Sigmoid colon (tissue), 7 donors: Measurements from ENCODE around the gene FN3KRP. TPM values are rescaled to one million over a fixed set of nuclear protein-coding genes. Genes with fewer than 3 reads are reported as not detected.

Experiments used
- DNase-seq: peaks from one replicate; pipeline ENCODE4 v3.0.0-alpha.2; 2019
- H3K27ac ChIP-seq, 4 donors: fragments of 200-600 bp; sonication (generic); one replicate each; pipeline ENCODE4 v1.5.1; 2016 to 2019; ENCODE audit warnings: mild to moderate bottlenecking in 1 of 4
- H3K27me3 ChIP-seq, 3 donors: fragments of 200-600 bp; sonication (generic); one replicate each; pipeline ENCODE4 v1.5.1; 2019; ENCODE audit warnings: mild to moderate bottlenecking in 1 of 3
- H3K36me3 ChIP-seq, 4 donors: fragments of 200-600 bp; sonication (generic); one replicate each; pipeline ENCODE4 v1.5.1; 2016 to 2019
- H3K4me1 ChIP-seq, 4 donors: fragments of 200-600 bp; sonication (generic); one replicate each; pipeline ENCODE4 v1.5.1; 2017 to 2019
- H3K4me3 ChIP-seq, 4 donors: fragments of 200-600 bp; sonication (generic); one replicate each; pipeline ENCODE4 v1.5.1; 2017 to 2019; ENCODE audit warnings: mild to moderate bottlenecking in 2 of 4, moderate library complexity in 1 of 4
- H3K9me3 ChIP-seq, 4 donors: fragments of 200-600 bp in 3 of 4; sonication (generic) in 3 of 4; one replicate each; pipeline versions ENCODE4 v1.5.1 to v1.6.1; 2013 to 2019
- EP300 ChIP-seq, 4 donors: sonication (generic); formaldehyde crosslinking; IDR thresholded peaks; one replicate each; pipeline ENCODE4 v1.6.1; 2017; ENCODE audit warnings: antibody characterized with exemption in 4 of 4
- POLR2A ChIP-seq, 2 donors: fragments of 450-650 bp; IDR thresholded peaks; one replicate each; pipeline ENCODE4 v1.6.1; 2016; ENCODE audit warnings: antibody characterized with exemption in 2 of 2, mild to moderate bottlenecking in 2 of 2, moderate library complexity in 2 of 2
- POLR2AphosphoS5 ChIP-seq, 4 donors: sonication (generic); formaldehyde crosslinking; IDR thresholded peaks; one replicate each; pipeline ENCODE4 v1.6.1; 2017; ENCODE audit warnings: antibody characterized with exemption in 4 of 4
- WGBS, 2 donors: extraction: QIAGEN DNeasy Blood & Tissue Kit; methylation state at CpG; one replicate each; pipeline ENCODE4 v1.1.7; 2013; 5-methylcytosine and 5-hydroxymethylcytosine counted together
- intact Hi-C: fragments of 100-400 bp; cut with DNase I; formaldehyde crosslinking; loops from one replicate; pipeline ENCODE4 v1.15.1; 2023
- polyA plus RNA-seq, 3 donors: library from polyadenylated mRNA; stranded (reverse); fragments of 200-250 nt; gene quantifications; one replicate each; pipeline ENCODE4 v1.2.3, GENCODE V29; 2013
- total RNA-seq, 4 donors: library from RNA; depleted of rRNA; stranded (reverse); fragments of >200 nt; gene quantifications; one replicate each; pipeline ENCODE4 v1.1.0, GENCODE V29; 2016
- TF ChIP-seq, protein P1 (sequence below), 4 experiments: fragments of 450-650 bp in 3 of 4; fragments of 200-600 bp in 1 of 4; IDR thresholded peaks; one replicate each; pipeline ENCODE4 v1.5.1; 2016 to 2019; ENCODE audit warnings: antibody characterized with exemption in 4 of 4, mild to moderate bottlenecking in 3 of 4, moderate library complexity in 2 of 4
- donor health status: healthy with polysubstance abuse.
- donor health status: Bipolar disorder and iron deficiency.
- donor health status: healthy.

FN3KRP gene
- total and polyA plus RNA-seq, 7 donors = 8.1 to 36.1 (median 18.0) TPM

DNA sequence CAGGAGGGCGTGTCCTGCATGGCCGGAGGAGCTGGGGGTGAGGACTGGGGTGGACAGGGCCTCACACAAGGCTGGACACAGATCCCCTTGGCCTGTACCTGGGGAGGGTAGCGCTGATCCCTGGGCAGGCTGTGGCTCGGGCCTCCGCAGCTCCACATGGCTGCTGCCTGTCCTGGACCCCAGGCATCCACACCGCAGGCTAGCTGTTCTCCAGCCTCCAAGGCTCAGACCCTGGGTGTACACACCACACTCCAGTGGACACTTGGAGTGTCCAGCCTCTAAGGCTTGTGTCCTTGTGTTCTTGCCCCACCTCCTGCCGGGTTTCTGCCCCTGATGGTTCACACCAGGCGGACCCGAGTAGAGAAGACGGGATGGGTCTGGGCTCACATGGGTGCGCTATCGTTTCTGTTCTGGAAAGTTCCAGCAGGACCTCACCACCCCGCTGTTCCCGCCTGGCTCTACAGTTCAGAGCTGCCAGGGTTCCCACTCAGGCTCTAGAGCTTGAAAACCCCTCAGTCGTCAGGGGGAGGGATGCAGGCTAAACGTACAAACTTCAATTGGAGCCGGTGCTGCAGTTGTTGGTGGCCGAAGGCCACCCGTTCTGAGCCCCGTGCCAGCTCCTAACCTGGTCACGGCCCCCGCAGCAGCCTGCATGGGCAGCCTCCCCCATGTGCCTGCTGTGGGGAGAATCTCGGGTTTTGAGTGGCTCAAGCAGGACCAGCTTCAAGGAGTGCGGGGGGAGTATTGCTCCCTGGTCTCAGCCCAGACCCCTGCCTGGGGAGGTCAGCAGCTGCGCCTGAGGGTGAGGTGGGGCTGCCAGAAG is 6.6 kb upstream of the FN3KRP start:
- intact Hi-C loops = no loop called here

DNA sequence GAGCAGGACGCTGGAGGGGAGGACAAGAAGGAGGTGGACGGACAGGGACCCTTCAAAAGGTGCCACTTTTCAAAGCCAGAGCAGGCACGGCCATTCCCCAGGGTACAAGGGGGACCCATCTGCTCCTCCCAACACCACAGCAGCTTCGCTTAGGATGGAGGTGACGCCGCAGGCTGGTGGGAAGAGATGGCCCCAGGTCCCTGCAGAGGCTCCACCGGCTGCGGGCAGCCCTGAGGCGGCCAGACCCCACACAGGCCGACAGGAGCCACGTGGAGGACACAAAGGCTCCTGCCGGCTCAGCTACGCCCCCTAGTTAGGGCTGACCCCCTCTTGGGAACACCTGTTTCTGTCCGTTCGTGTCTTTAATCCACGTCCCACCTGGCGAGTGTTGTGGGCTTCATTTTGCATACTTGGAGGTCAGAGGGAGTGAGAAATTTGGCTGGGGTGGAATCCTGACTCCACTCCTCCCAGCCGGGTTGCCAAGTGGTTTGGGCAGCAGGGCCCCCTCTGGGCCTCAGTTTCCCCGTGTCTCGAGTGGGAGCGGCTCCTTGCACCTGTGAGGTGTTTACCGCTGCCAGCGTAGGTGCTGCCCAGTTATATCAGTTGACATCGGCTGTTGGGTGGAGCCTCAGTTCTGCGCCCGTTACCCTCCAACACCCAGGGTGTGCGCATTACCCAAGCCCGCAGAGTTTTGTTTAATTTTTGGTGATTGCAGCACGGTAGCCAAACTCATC is 5.8 kb upstream of the FN3KRP start:
- no peak overlapping the region for H3K4me3 ChIP-seq
- peaks cover 0 to 6% (median 0%) of the 10 kb centered on the region in 3 donors for H3K27me3 ChIP-seq
- intact Hi-C loops = no loop called here
- H3K4me1 ChIP-seq = peaks cover 0 to 2% (median under 1%) of the 10 kb centered on the region in 4 donors
- TF ChIP-seq EP300 (IDR thresholded peaks at IDR 0.05) (no peak), POLR2A (IDR thresholded peaks at IDR 0.05) (no peak), POLR2AphosphoS5 (IDR thresholded peaks at IDR 0.05) (no peak)
- TF ChIP-seq, protein P1, sequence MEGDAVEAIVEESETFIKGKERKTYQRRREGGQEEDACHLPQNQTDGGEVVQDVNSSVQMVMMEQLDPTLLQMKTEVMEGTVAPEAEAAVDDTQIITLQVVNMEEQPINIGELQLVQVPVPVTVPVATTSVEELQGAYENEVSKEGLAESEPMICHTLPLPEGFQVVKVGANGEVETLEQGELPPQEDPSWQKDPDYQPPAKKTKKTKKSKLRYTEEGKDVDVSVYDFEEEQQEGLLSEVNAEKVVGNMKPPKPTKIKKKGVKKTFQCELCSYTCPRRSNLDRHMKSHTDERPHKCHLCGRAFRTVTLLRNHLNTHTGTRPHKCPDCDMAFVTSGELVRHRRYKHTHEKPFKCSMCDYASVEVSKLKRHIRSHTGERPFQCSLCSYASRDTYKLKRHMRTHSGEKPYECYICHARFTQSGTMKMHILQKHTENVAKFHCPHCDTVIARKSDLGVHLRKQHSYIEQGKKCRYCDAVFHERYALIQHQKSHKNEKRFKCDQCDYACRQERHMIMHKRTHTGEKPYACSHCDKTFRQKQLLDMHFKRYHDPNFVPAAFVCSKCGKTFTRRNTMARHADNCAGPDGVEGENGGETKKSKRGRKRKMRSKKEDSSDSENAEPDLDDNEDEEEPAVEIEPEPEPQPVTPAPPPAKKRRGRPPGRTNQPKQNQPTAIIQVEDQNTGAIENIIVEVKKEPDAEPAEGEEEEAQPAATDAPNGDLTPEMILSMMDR (IDR thresholded peaks at IDR 0.05) = no peak
- no peaks in the 10 kb centered on the region for H3K36me3 ChIP-seq
- WGBS, 2 donors = 61 to 84% methylated on average over 29 of the region's 29 CpGs
- H3K9me3 ChIP-seq = no peaks in the 10 kb centered on the region
- H3K27ac ChIP-seq = no peak overlapping the region
- no peak for DNase-seq

More for the DNA sequence above, 6.6 kb upstream of the FN3KRP start:
- H3K4me3 ChIP-seq = no peak overlapping the region
- TF ChIP-seq, protein P1 (IDR thresholded peaks at IDR 0.05) = no peak
- TF ChIP-seq EP300 (IDR thresholded peaks at IDR 0.05) (no peak), POLR2AphosphoS5 (IDR thresholded peaks at IDR 0.05) (no peak), POLR2A (IDR thresholded peaks at IDR 0.05) (no peak)
- H3K4me1 ChIP-seq = no peaks in the 10 kb centered on the region
- WGBS, 2 donors = 87 to 92% methylated on average over 25 of the region's 25 CpGs
- no peaks in the 10 kb centered on the region for H3K9me3 ChIP-seq
- H3K27ac ChIP-seq = no peak overlapping the region
- H3K36me3 ChIP-seq = no peaks in the 10 kb centered on the region
- DNase-seq = no peak
- peaks cover 0 to 6% (median 0%) of the 10 kb centered on the region in 3 donors for H3K27me3 ChIP-seq

DNA sequence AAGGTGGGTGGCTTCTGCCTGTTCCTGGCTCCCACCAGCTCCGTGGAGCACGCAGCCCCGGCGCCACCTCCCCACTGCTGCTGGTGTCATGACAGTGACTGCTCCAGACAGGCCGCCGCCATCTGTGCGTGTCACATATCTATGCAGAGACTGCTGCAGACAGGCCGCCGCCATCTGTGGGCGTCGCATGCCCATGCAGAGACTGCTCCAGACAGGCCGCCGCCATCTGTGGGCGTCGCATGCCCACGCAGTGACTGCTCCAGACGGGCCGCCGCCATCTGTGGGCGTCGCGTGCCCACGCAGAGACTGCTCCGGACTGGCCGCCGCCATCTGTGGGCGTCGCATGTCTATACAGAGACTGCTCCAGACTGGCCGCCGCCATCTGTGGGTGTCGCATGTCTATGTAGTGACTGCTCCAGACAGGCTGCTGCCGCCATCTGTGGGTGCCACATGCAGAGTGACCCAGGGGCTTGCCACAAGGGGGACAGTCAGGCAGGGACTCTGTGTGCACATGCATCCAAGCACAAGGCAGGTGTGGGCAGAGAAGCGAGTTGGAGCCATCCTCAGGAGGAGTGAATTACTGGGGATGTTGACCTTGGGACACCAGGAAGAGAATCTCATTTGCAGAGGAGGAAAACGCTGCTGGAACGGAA is 3.3 kb upstream of the FN3KRP start:
- Histone ChIP-seq H3K36me3 (no peaks in the 10 kb centered on the region), H3K4me1 (peaks cover 0 to 21% (median 17%) of the 10 kb centered on the region in 4 donors), H3K27me3 (peaks cover 0 to 6% (median 0%) of the 10 kb centered on the region in 3 donors), H3K9me3 (no peaks in the 10 kb centered on the region), H3K27ac (no peak overlapping the region), H3K4me3 (no peak overlapping the region)
- intact Hi-C loops = no loop called here
- 90 to 91% methylated on average over 35 of the region's 35 CpGs for WGBS, 2 donors
- DNase-seq = no peak
- TF ChIP-seq POLR2A (IDR thresholded peaks at IDR 0.05) (no peak), POLR2AphosphoS5 (IDR thresholded peaks at IDR 0.05) (no peak), EP300 (IDR thresholded peaks at IDR 0.05) (no peak)
- TF ChIP-seq, protein P1 (IDR thresholded peaks at IDR 0.05) = no peak

DNA sequence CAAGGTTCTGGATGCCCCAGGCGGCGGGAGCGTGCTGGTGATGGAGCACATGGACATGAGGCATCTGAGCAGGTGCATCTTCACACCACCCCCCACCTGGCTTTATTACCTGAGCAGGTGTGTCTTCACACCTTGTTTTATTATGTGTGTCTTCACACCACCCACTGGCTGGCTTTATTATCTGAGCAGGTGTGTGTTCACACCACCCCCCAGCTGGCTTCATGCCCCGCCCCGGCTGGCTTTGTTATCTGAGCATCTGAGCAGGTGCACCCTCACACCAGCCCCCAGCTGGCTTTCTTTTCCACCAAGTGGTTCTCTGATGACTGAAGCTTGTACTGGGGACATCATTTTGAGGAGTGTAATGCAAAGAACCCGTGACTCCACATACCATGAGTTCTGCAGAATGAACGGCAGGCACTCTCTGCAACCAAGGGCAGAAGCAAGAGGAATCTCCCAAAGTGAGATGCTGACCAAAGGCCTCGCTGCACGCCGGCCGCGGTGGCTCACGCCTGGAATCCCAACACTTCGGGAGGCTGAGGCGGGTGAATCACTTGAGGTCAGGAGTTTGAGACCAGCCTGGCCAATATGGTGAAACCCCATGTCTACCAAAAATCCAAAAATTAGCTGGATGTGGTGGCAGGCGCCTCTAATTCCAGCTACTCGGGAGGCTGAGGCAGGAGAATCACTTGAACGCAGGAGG is 2.6 kb downstream of the FN3KRP start:
- no peak for DNase-seq
- H3K4me3 ChIP-seq = no peak overlapping the region
- no peaks in the 10 kb centered on the region for H3K27me3 ChIP-seq
- TF ChIP-seq POLR2A (IDR thresholded peaks at IDR 0.05) (no peak), POLR2AphosphoS5 (IDR thresholded peaks at IDR 0.05) (no peak), EP300 (IDR thresholded peaks at IDR 0.05) (no peak)
- TF ChIP-seq, protein P1 (IDR thresholded peaks at IDR 0.05) = no peak
- H3K9me3 ChIP-seq = no peaks in the 10 kb centered on the region
- WGBS, 2 donors = 92 to 95% methylated on average over 18 of the region's 18 CpGs
- no peak overlapping the region for H3K27ac ChIP-seq
- intact Hi-C loops = loop anchor here (5.0 kb wide), 1 partner anchor 67 kb away; no protein-coding TSS in a partner anchor
- peaks cover 0 to 24% (median 20%) of the 10 kb centered on the region in 4 donors for H3K4me1 ChIP-seq
- H3K36me3 ChIP-seq = peaks cover 0 to 50% (median 12%) of the 10 kb centered on the region in 4 donors
